HepG2 (cell line): ENCODE data around the gene ACD. TPM values are rescaled to one million over a fixed set of nuclear protein-coding genes. Genes with fewer than 3 reads are reported as not detected.

Experiments used
- ARID4A ChIP-seq: sonication (generic); formaldehyde crosslinking; IDR thresholded peaks from 2 replicates; pipeline ENCODE4 v1.5.0; 2020; ENCODE audit warnings: mild to moderate bottlenecking, missing genetic modification reagents, borderline replicate concordance
- BRCA1 ChIP-seq: sonication (generic); formaldehyde crosslinking; IDR thresholded peaks from 2 replicates; pipeline ENCODE4 v1.4.0; 2020; ENCODE audit warnings: missing genetic modification reagents
- CHD2 ChIP-seq: IDR thresholded peaks from 2 replicates; pipeline ENCODE4 v1.6.1; 2011; ENCODE audit warnings: low read depth, low read length, improper control_type of control experiment
- CREM ChIP-seq, 2 experiments: sonication (generic) in 1 of 2; formaldehyde crosslinking in 1 of 2; IDR thresholded peaks; 2 replicates each; pipeline versions ENCODE4 v1.4.0 to v1.6.1; 2016 to 2020; ENCODE audit warnings: antibody characterized with exemption in 1 of 2, mild to moderate bottlenecking in 1 of 2, missing genetic modification reagents in 1 of 2
- GABPB1 ChIP-seq: IDR thresholded peaks from 2 replicates; pipeline ENCODE4 v1.6.1; 2016; ENCODE audit warnings: mild to moderate bottlenecking, missing genetic modification reagents, moderate library complexity, missing compliant biosample characterization
- MEIS1 ChIP-seq: sonication (generic); formaldehyde crosslinking; IDR thresholded peaks from 2 replicates; pipeline ENCODE4 v1.9.0; 2021; ENCODE audit warnings: mild to moderate bottlenecking, missing genetic modification reagents, moderate library complexity, borderline replicate concordance
- MTF1 ChIP-seq: sonication (generic); formaldehyde crosslinking; IDR thresholded peaks from 2 replicates; pipeline ENCODE4 v1.5.0; 2020; ENCODE audit warnings: missing genetic modification reagents
- MXD4 ChIP-seq: IDR thresholded peaks from 2 replicates; pipeline ENCODE4 v1.6.1; 2016; ENCODE audit warnings: mild to moderate bottlenecking, missing biosample characterization, missing genetic modification reagents
- NR2F1 ChIP-seq, 2 experiments: fragments of 450-650 bp in 1 of 2; formaldehyde crosslinking in 1 of 2; IDR thresholded peaks; 2 replicates each; pipeline versions ENCODE4 v1.5.0 to v1.6.1; 2016 to 2020; ENCODE audit warnings: mild to moderate bottlenecking in 1 of 2, missing compliant biosample characterization in 1 of 2, missing genetic modification reagents in 1 of 2, moderate library complexity in 1 of 2
- RFX5 ChIP-seq: IDR thresholded peaks from 2 replicates; pipeline ENCODE4 v1.6.1; 2011; ENCODE audit warnings: low read depth, low read length, improper control_type of control experiment
- STAG1 ChIP-seq: sonication (generic); formaldehyde crosslinking; IDR thresholded peaks from 2 replicates; pipeline ENCODE4 v1.4.0; 2020; ENCODE audit warnings: missing genetic modification reagents
- ZC3H4 ChIP-seq: sonication (generic); formaldehyde crosslinking; IDR thresholded peaks from 2 replicates; pipeline ENCODE4 v1.4.0; 2020; ENCODE audit warnings: missing genetic modification reagents, borderline replicate concordance
- ZNF205 ChIP-seq: IDR thresholded peaks from 2 replicates; pipeline ENCODE4 v1.6.1; 2018; ENCODE audit warnings: missing biosample characterization, missing genetic modification reagents
- ZNF431 ChIP-seq: sonication (generic); formaldehyde crosslinking; IDR thresholded peaks from 2 replicates; pipeline ENCODE4 v1.9.0; 2022; ENCODE audit warnings: missing genetic modification reagents, low read depth, mild to moderate bottlenecking, borderline replicate concordance
- ZNF501 ChIP-seq: sonication (generic); formaldehyde crosslinking; IDR thresholded peaks from 2 replicates; pipeline ENCODE4 v1.5.1; 2020; ENCODE audit warnings: mild to moderate bottlenecking, moderate library complexity, missing genetic modification reagents
- ZNF598 ChIP-seq: sonication (generic); formaldehyde crosslinking; IDR thresholded peaks from 2 replicates; pipeline ENCODE4 v1.5.1; 2020; ENCODE audit warnings: mild to moderate bottlenecking, missing genetic modification reagents, borderline replicate concordance
- ZNF629 ChIP-seq: sonication (generic); formaldehyde crosslinking; conservative IDR thresholded peaks from 2 replicates; pipeline ENCODE4 v1.5.0; 2020; ENCODE audit warnings: missing genetic modification reagents
- ZNF644 ChIP-seq: IDR thresholded peaks from 2 replicates; pipeline ENCODE4 v1.6.1; 2016; ENCODE audit warnings: low read depth
- ZNF709 ChIP-seq: sonication (generic); formaldehyde crosslinking; IDR thresholded peaks from 2 replicates; pipeline ENCODE4 v1.5.0; 2020; ENCODE audit warnings: mild to moderate bottlenecking, missing genetic modification reagents
- ZNF768 ChIP-seq: sonication (generic); formaldehyde crosslinking; IDR thresholded peaks from 2 replicates; pipeline ENCODE4 v1.4.0; 2020; ENCODE audit warnings: missing genetic modification reagents
- ZNF773 ChIP-seq: sonication (generic); formaldehyde crosslinking; IDR thresholded peaks from 2 replicates; pipeline ENCODE4 v1.4.0; 2020; ENCODE audit warnings: missing genetic modification reagents, borderline replicate concordance
- polyA plus RNA-seq, 8 experiments: library from polyadenylated mRNA; depleted of rRNA in 3 of 8; stranded (reverse) in 7 of 8; unstranded in 1 of 8; fragments of >200 nt; fragmentation: Illumina TruSeq in 4 of 8; extraction: Trizol in 4 of 8; gene quantifications; 2 replicates each; pipeline versions ENCODE4 v1.2.1 to v1.2.3, GENCODE V29; 2011 to 2016; ENCODE audit warnings: low read depth in 4 of 8, missing spikeins in 1 of 8, mixed read lengths in 1 of 8; ENCODE audit not compliant: insufficient read depth in 1 of 8
- total RNA-seq, 5 experiments: library from RNA; depleted of rRNA; stranded (reverse); fragments of >200 nt; fragmentation: Illumina TruSeq; extraction: Trizol; gene quantifications; 2 replicates each; pipeline ENCODE4 v1.2.3, GENCODE V29; 2016; ENCODE audit warnings: low read depth in 1 of 5
- TF ChIP-seq, protein P1 (sequence below): sonication (generic); formaldehyde crosslinking; IDR thresholded peaks from 2 replicates; pipeline ENCODE4 v1.5.1; 2020; ENCODE audit warnings: mild to moderate bottlenecking, moderate library complexity, missing genetic modification reagents
- TF ChIP-seq, protein P2 (sequence below): sonication (generic); formaldehyde crosslinking; IDR thresholded peaks from 2 replicates; pipeline ENCODE4 v1.8.0; 2022; ENCODE audit warnings: mild to moderate bottlenecking, missing genetic modification reagents, moderate library complexity

ACD gene
- total and polyA plus RNA-seq, 2 of the 13 experiments (the other 11 are each of a cell fraction or from before 2014, with no cell fraction given): 32.6 to 38.3 TPM

GRCh38 chr16:67667817-67668494 lies 7.9 kb upstream of the ACD start (continued):
- TF ChIP-seq ZNF644 (CRISPR knock-in tag): peak; percentile 56; the same call in 1 of the 2 replicates
- peak; percentile 60; the same call in 1 of the 2 replicates for TF ChIP-seq GABPB1
- TF ChIP-seq ZNF205: peak; percentile 87; the same call in 1 of the 2 replicates
- peak; percentile 87 for TF ChIP-seq ARID4A (CRISPR knock-in tag)
- TF ChIP-seq ZNF431 (CRISPR knock-in tag): no peak
- no peak for TF ChIP-seq RFX5
- 0 out of 2 replicates have a peak, but pooled peaks have one; percentile 26 for TF ChIP-seq ZC3H4 (CRISPR knock-in tag)
- TF ChIP-seq CREM (IDR thresholded peaks at IDR 0.05): no peak
- TF ChIP-seq CREM (CRISPR knock-in tag; IDR thresholded peaks at IDR 0.05): no peak
- no peak for TF ChIP-seq ZNF773 (CRISPR knock-in tag)
- TF ChIP-seq ZNF598 (CRISPR knock-in tag): peak; percentile 83; the same call in 1 of the 2 replicates
- 0 out of 2 replicates have a peak, but pooled peaks have one; percentile 27 for TF ChIP-seq ZNF629 (CRISPR knock-in tag)
- TF ChIP-seq NR2F1 (CRISPR knock-in tag; IDR thresholded peaks at IDR 0.05): peak in 1 of 2 experiments; percentile 30; a peak in 1 of 4 replicates
- peak; percentile 80; the same call in 1 of the 2 replicates for TF ChIP-seq MEIS1 (CRISPR knock-in tag)
- TF ChIP-seq MXD4: peak; percentile 78
- TF ChIP-seq ZNF709 (CRISPR knock-in tag): peak; percentile 34; the same call in 1 of the 2 replicates
- TF ChIP-seq, protein P1, sequence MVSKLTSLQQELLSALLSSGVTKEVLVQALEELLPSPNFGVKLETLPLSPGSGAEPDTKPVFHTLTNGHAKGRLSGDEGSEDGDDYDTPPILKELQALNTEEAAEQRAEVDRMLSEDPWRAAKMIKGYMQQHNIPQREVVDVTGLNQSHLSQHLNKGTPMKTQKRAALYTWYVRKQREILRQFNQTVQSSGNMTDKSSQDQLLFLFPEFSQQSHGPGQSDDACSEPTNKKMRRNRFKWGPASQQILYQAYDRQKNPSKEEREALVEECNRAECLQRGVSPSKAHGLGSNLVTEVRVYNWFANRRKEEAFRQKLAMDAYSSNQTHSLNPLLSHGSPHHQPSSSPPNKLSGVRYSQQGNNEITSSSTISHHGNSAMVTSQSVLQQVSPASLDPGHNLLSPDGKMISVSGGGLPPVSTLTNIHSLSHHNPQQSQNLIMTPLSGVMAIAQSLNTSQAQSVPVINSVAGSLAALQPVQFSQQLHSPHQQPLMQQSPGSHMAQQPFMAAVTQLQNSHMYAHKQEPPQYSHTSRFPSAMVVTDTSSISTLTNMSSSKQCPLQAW (CRISPR knock-in tag): 0 out of 2 replicates have a peak, but pooled peaks have one; percentile 15
- TF ChIP-seq, protein P2, sequence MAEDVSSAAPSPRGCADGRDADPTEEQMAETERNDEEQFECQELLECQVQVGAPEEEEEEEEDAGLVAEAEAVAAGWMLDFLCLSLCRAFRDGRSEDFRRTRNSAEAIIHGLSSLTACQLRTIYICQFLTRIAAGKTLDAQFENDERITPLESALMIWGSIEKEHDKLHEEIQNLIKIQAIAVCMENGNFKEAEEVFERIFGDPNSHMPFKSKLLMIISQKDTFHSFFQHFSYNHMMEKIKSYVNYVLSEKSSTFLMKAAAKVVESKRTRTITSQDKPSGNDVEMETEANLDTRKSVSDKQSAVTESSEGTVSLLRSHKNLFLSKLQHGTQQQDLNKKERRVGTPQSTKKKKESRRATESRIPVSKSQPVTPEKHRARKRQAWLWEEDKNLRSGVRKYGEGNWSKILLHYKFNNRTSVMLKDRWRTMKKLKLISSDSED: no peak
- 0 out of 2 replicates have a peak, but pooled peaks have one; percentile 39 for TF ChIP-seq BRCA1 (CRISPR knock-in tag)
- TF ChIP-seq ZNF501 (CRISPR knock-in tag): no peak
- peak; percentile 86 for TF ChIP-seq STAG1
- TF ChIP-seq CHD2: peak; percentile 10; the same call in 1 of the 2 replicates
- TF ChIP-seq MTF1: no peak
- TF ChIP-seq ZNF768: peak; percentile 55; the same call in 1 of the 2 replicates
